OCI-LY7 (cell line): ENCODE data around the gene HNF1A.

Source experiments
- CTCF ChIP-seq: fragments of 200-600 bp; sonication (generic); conservative IDR thresholded peaks from 2 replicates; pipeline ENCODE4 v1.5.1; 2014; ENCODE audit warnings: mild to moderate bottlenecking, antibody characterized with exemption, low read length, moderate library complexity, mixed read lengths
- EZH2phosphoT487 ChIP-seq: fragments of 200-600 bp; sonication (generic); IDR thresholded peaks from 2 replicates; pipeline ENCODE4 v1.6.1; 2018; ENCODE audit warnings: low read depth, borderline replicate concordance, mild to moderate bottlenecking, mixed run types, antibody characterized with exemption, low read length, moderate library complexity, mixed read lengths

GRCh38 chr12:121000530-121000929 is 22.2 kb downstream of the HNF1A start:
- TF ChIP-seq CTCF (no peak), EZH2phosphoT487 (no peak)
